AG09319 (cell line): Measurements from ENCODE around the gene MAPKAP1.

Experiments
- DNase-seq: peaks from one replicate; pipeline ENCODE4 v3.0.0-alpha.2; 2010; ENCODE audit warnings: low read depth; ENCODE audit errors: extremely low read depth
- TF ChIP-seq, protein P1 (sequence below): IDR thresholded peaks from 2 replicates; pipeline ENCODE4 v1.5.1; 2011; ENCODE audit warnings: low read depth, mild to moderate bottlenecking, inconsistent platforms, low read length, moderate library complexity

Gene MAPKAP1

DNA sequence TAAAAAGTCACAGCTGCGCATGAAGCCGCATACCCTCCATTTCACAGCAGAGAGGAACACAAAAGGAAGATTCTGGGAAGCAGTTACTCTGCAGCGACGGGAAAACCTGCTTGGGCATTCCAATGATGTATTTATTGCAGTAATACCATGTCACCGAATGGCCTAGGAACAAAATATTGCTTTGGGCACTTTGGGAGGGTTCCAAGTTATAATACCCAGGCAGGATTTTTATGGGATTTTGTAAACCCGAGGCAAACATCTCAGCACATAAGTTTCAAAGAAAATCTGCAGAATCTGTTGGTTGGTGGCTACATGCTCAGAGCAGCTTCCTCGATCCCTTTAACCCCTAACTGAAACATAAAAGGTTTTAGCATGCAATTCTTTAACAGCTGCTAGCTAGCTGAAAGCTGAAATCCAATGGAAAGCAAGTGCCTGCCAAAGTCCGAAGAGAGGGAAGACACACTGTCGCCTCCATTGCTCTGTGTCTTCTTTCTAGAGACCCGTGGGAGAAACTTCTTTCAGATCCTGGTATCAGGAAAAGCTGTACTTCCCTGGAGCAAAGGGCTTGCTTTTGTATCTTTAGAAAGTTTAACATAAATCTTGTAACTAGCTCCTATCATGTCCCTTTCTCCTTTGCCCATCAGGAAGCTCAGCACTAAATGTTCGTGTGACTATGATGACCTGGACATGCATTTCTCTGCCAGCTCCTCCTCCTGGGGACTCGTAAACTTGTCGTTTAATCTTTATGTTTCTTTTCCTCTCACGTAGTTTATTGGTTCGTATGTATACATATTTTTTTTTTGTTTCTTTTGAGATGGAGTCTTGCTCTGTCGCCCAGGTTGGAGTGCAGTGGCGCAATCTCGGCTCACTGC lies 195.0 kb downstream of the MAPKAP1 start:
- DNase-seq: no peak
- TF ChIP-seq, protein P1, sequence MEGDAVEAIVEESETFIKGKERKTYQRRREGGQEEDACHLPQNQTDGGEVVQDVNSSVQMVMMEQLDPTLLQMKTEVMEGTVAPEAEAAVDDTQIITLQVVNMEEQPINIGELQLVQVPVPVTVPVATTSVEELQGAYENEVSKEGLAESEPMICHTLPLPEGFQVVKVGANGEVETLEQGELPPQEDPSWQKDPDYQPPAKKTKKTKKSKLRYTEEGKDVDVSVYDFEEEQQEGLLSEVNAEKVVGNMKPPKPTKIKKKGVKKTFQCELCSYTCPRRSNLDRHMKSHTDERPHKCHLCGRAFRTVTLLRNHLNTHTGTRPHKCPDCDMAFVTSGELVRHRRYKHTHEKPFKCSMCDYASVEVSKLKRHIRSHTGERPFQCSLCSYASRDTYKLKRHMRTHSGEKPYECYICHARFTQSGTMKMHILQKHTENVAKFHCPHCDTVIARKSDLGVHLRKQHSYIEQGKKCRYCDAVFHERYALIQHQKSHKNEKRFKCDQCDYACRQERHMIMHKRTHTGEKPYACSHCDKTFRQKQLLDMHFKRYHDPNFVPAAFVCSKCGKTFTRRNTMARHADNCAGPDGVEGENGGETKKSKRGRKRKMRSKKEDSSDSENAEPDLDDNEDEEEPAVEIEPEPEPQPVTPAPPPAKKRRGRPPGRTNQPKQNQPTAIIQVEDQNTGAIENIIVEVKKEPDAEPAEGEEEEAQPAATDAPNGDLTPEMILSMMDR: no peak

GRCh38 chr9:125510980-125511379 lies 196.0 kb downstream of the MAPKAP1 start:
- TF ChIP-seq, protein P1: no peak
- no peak for DNase-seq

DNA sequence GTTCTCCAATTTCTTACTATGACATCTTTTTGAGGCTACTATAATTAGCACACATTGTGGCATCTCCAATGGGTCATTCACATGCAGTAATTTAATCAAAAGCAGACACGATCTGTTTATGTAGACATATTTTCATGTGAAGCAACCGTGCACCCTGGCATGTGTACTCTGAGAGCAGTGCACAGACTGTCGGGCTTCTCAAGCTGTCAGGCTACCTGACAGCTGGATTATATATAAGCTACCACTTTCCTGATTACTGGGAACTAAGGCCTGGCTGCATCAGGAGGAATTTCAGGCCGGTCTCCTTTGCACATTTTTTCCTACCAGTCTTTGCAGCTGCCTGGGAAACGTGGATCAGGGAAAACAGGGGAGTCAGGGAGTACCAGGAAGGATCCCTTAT lies 197.5 kb downstream of the MAPKAP1 start:
- peak; percentile 88 for DNase-seq
- TF ChIP-seq, protein P1: no peak

DNA sequence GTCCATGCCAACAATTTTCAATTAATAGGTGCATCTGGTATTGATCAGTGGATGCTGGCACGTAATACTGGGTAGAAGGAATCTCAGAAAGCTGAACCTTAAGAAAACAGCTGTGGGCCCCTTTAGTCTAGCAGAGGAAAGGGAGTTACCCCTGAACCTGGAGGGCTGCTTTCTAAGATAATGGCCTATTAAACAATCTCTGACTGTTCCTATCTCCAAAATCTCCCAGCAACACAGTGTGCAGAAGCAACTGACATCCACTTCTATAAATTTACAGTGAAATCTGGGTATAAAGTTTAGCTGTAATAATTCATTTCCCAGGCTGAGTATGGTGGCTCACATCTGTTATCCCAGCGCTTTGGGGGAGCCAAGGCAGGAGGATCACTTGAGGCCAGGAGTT lies 198.8 kb downstream of the MAPKAP1 start:
- TF ChIP-seq, protein P1: no peak
- no peak for DNase-seq

GRCh38 chr9:125507226-125507625 lies 199.8 kb downstream of the MAPKAP1 start:
- DNase-seq: no peak
- TF ChIP-seq, protein P1: no peak

DNA sequence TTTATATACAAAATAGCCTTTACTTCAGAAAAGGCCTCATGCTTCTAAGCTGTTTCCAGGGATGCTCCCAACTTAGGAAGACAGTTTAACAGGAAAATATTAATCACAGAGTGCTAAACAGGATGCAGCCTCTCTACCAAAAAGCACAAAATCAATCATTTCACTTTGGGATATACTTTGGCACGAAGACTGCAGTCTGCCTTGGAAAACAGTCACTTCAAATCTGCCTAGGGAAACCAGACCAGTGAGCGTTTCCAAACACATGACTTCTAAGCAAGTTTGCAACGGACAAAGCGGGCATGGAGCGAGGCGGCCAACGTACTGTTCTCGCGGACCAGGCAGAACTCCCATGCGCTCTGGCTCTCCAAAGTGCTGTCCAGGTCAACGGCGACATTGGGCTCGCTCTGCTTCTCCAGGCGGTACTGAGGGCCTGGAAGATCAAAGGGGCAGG lies 201.0 kb downstream of the MAPKAP1 start:
- DNase-seq: no peak
- TF ChIP-seq, protein P1: no peak

DNA sequence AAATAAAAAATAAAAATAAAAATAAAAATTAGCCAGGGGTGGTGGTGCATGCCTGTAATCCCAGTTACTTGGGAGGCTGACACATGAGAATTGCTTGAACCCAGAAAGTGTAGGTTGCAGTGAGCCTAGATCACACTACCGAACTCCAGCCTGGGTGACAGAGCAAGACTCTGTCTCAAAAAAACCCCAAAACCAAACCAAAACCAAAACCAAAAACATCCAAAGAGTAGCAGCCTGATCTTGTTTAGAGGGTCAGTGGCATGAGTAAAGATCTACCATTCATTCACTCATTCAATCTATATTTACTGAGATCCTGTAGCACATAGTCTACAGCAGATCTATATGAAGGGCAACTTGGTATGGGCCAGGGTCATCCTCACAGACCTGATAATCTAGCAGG lies 202.4 kb downstream of the MAPKAP1 start:
- no peak for DNase-seq
- TF ChIP-seq, protein P1: no peak
